Activated CD4-positive, alpha-beta T cell treated with anti-CD3 and anti-CD28 coated beads, Interleukin-2, Interleukin-4, amounts not matched to agents 100 ng/mL and 50 ng/mL, durations not matched to agents 16 hours and 8 hours (primary cell): ENCODE measurements around the gene RAB11FIP4.

Experiments used
- DNase-seq: peaks from one replicate; pipeline ENCODE4 v3.0.0-alpha.2; 2020; ENCODE audit warnings: low spot score

RAB11FIP4 gene

GRCh38 chr17:31525801-31526549 is 134.5 kb downstream of the RAB11FIP4 start:
- DNase-seq, result no peak

- DNase-seq, result no peak
Measured at GRCh38 chr17:31527606-31528005, 136.1 kb downstream of the RAB11FIP4 start.

- DNase-seq, result no peak
Measured at GRCh38 chr17:31528291-31528874, 136.9 kb downstream of the RAB11FIP4 start.

DNA sequence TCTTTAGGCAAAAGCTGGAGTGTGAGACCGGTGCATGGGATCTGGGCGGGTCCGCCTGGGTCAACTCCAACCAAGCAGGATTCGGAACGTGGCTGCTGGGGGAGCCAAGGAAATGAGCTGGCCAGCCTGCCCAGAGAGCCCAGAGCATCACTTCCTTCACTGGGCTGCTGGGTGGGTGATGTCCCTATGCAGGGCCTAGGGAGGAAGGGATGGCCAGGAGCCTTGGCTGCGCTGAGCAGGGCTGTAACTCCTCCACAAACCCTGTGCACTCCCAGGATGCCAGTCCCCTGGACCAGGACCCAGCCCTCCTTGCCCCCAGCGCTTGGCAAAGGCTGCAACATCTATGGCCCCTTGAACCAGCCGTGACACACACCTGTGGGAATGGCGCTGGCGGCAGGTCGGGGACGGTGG is 138.4 kb downstream of the RAB11FIP4 start:
- DNase-seq, result no peak

DNA sequence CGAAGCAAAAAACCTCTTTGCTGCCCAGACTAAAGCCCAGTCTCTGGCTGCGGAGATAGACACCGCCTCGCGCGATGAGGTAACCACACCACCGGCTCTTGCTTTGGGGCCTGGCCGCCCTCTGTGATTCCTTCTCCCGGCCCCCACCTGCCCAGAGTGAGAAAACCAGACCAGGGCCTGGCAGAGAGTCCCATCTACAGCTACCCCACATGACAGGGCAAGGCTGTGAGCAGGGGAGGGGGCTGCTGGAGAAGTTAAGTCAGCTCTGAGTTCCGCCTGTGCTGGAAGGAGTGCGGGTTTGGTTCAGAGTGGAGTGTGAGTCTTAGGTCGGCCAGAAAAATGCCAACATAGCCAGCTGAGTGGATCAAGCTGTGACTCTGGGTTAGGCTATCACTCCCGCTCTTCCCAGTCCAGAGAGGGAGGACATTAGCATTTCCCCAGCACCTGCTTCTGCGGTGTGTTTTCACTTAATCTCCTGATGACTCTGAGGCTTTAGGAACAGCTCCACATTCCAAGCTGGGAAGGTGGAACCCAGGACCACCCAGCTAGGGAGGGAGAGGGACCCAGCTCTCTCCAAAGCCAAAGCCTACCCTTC is 139.0 kb downstream of the RAB11FIP4 start:
- no peak for DNase-seq

DNA sequence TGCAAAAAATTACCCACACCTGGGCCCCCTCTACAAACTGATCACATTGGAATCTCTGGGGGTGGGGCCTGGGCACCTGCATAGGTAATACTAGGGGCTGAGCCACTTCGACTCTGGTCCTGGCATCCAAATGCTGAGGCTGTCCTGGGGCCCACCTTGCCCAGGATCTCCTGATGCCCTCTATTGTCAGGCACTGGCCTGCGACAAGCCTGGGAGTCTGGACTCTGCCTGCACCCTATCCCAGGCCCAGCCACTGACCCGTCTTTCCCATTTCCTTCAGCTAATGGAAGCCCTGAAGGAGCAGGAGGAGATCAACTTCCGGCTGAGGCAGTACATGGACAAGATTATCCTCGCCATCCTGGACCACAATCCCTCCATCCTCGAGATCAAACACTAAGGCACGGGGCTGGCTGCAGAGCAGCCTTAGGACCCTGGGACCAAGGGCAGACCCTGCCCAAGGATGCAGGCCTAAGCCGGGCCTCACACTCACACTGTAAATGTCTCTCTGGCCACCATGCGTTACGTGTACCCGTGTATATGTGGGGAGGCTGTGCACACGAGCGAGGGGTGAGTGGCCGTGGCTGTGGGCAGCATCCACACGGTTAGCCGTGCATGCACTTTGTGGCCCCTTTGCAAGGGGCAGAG is 140.0 kb downstream of the RAB11FIP4 start:
- no peak for DNase-seq

- no peak for DNase-seq
Measured at GRCh38 chr17:31532081-31532480, 140.6 kb downstream of the RAB11FIP4 start.

- DNase-seq, result no peak
Measured at GRCh38 chr17:31532526-31532925, 141.1 kb downstream of the RAB11FIP4 start.

DNA sequence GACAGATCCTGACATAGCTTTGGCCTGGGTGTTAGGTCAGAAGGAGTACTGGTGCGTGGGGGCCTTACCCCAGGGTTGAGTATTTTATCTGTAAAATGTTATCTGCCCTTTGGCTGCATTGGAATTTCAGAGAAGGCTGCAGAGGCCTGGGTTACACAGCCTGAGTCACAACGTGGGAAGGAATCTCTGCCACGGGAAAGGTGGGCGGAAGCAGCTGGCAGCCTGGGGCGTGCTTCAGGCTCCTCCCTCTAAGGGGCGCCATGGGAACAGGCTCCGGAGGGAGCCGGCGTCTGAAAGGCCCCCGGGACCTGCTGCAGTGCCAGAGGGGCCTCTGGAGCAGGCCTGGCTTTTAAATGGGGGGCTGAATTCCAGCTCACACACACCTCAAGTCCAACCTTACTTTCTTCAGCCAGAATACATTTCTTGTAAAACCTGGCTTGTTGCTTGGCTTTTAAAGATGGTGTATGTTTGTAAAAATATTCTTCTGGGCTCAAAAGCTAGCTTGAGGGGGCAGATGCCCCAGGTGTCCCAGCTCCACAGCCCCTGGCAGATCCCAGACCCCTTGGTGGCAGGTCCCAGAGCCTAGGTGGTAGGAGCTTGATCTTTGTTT is 142.2 kb downstream of the RAB11FIP4 start:
- DNase-seq, result no peak

DNA sequence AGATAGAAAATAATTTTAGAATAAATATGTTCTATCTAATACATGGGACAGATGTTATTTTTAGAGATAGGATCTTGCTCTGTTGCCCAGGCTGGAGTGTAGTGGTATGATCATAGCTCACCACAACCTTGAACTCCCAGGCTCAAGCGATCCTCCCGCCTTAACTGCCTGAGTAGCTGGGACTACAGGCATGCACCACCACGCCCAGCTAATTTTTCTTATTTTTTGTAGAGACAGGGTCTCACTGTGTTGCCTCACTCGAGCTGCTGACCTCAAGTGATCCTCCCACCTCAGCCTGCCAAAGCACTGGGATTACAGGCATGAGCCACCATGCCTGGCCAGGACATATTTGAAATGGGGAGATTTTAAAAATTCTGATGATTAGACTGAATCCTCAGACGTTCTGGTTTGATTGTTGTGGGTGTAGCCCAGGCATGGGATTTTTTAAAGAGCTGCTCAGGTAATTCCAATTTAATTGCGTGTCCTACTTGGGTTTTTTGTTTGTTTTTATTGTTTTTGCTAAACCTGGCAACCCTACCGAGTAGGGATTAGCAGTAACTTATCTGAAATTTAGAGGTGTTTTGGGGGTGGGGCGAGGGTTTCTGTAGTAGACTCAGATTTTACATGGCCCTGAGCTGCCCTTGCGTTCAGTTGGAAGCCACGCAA is 142.9 kb downstream of the RAB11FIP4 start:
- DNase-seq, result no peak

DNA sequence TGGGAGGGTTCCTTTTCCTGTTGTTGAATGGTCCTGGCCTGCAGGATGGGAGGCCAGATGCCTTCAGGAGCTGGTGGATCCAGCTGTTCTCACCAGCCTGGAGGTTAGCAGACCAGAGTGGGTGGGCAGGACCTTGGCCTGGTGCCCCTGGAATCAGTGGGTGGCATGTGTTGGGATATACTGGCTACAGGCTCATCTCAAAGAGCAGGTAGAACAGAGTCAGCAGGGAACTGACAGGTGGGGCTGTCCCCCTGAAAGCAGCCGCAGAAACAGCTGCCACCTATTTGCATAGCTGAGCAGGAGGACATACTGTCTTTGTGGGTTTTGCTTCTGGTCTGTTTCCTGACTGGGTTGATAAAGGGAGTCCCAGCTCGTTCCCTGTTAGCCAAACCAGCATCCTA is 144.1 kb downstream of the RAB11FIP4 start:
- no peak for DNase-seq

DNA sequence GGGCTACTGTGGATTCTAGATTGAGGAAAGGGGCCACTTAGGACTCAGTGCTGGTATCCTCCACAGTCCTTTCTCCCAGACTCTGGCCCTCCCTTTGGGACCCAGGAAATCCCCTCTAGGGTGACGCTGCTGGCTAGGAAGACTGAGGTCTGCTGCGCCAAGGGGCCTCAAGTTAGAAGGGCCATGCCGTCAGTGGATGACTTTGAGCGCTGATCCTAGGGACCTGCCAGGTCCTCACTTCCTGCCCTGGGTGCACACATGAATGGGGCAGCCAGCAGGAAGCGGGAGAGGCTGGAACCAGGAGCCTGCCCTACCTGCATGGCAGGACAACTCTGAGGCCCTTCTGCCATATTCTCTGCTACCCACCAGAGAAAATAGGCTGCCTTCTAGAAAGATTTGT is 145.0 kb downstream of the RAB11FIP4 start:
- DNase-seq, result no peak

GRCh38 chr17:31537565-31538011 is 146.1 kb downstream of the RAB11FIP4 start:
- no peak for DNase-seq

GRCh38 chr17:31538080-31538762 is 146.7 kb downstream of the RAB11FIP4 start:
- DNase-seq, result no peak

DNA sequence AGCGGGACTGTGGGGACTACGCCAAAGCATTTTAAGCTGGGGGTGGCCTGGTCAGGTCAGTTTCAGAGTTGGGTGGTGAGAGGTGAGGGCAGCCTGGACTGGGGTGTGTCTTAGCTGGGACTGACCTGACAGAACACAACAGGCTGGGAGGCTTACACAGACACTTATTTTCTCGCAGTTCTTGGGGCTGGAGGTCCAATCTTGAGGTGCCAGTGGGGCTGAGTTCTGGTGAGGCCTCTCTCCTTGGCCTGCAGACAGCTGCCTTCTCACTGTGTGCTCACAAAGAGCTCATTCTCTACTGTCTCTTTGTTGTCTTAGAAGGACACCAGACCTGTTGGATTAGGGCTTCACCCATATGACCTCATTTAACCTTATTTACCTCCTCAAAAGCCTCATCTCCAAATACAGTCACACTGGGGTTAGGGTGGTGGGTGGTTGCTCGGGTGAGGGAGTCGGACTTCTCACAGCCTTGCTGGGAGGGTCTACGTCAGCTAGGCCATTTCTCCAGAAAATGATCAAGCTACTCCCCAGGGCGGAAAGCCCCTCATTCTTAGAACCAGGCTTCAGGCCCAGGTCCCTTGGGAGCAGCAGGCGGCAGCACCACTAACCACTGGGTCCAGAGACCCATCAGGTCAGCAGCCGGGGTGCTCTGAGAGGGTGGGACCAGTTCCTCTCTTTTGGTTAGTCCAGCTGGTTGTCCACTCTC is 149.3 kb downstream of the RAB11FIP4 start:
- no peak for DNase-seq

GRCh38 chr17:31541559-31541958 is 150.1 kb downstream of the RAB11FIP4 start:
- no peak for DNase-seq

- DNase-seq, result no peak
Measured at GRCh38 chr17:31544186-31544585, 152.7 kb downstream of the RAB11FIP4 start.

GRCh38 chr17:31546650-31547049 is 155.2 kb downstream of the RAB11FIP4 start:
- no peak for DNase-seq

DNA sequence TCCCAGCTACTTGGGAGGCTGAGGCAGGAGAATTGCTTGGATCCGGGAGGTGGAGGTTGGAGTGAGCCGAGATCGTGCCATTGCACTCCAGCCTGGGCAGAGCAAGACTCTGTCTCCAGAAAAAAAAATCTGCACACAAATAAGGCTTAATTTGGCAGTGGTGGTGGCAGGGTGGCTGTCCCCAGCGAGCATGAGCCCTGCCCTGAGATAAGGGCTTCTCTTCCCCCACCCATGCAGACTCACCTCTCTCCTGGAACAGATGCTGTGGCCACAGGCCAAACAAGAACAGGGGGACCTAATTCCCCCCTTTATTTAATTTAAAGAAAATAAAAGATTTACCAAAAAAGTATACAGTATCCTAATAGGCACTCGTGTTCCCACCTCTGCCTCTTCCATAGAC is 157.2 kb downstream of the RAB11FIP4 start:
- DNase-seq, result no peak

- peak; percentile 32 for DNase-seq
Measured at GRCh38 chr17:31549121-31549524, 157.6 kb downstream of the RAB11FIP4 start.
